GM19372 (cell line): Measurements from ENCODE around the gene ESRRA.

ENCODE experiments used
- ATAC-seq: cut with Tn5 transposase; IDR thresholded peaks from one replicate; pipeline ENCODE4 v1.9.1; 2021; ENCODE audit warnings: mild to moderate bottlenecking, low read depth, moderate library complexity; ENCODE audit not compliant: unreplicated experiment

The ESRRA gene

DNA sequence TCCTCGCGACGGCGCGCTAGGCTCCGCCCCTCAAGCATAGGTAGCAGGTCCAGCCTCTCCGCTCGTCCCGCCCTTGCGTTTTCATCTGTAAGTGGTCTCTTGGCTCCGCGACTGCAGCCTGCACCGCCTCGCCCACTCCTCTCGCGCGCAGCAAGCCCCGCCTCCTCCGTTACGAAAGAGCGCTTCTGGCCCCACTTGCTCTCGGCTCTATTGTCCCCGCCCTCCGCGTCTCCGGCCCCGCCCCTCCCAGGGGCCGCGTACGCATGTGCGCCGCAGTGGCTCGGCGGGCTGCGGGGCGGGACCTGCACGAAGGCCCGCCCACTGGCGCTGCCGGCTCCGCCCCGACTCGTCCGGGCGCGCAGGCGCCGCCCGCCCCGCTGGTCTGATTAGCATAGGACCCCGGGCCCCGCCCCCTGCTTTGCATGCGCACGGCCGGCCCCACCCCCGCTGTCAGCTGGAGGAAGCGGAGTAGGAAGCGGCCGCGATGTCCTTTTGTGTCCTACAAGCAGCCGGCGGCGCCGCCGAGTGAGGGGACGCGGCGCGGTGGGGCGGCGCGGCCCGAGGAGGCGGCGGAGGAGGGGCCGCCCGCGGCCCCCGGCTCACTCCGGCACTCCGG is at the start of gene ESRRA:
TSS of gene ESRRA (plus strand) at position 450 of the 616 bp plus-strand sequence. CDS start 1,656 bp downstream, outside the sequence.
- ATAC-seq, result peak; percentile 71

DNA sequence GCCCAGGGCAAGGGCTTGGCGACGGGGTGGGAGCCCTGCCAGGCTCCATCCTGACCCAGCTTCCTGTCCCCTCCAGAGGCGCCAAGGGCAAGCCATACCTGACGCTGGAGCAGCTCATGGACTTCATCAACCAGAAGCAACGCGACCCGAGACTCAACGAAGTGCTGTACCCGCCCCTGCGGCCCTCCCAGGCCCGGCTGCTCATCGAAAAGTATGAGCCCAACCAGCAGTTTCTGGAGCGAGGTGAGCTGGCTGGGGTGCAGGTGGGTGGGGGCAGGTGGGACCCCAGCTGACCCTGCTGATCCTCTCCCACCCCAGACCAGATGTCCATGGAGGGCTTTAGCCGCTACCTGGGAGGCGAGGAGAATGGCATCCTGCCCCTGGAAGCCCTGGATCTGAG is 49.0 kb upstream of the ESRRA start:
- no peak for ATAC-seq

DNA sequence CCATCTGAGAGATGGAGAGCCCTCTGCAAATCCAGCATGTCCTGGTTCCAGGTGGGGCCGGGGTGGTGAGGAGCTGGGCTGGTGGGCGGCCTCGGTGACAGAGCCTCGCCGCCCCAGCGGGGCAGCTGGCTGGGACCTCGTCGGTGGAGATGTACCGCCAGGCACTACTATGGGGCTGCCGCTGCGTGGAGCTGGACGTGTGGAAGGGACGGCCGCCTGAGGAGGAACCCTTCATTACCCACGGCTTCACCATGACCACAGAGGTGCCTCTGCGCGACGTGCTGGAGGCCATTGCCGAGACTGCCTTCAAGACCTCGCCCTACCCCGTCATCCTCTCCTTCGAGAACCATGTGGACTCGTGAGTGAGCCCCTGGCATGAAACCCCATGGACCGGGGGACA is 47.0 kb upstream of the ESRRA start:
- no peak for ATAC-seq

DNA sequence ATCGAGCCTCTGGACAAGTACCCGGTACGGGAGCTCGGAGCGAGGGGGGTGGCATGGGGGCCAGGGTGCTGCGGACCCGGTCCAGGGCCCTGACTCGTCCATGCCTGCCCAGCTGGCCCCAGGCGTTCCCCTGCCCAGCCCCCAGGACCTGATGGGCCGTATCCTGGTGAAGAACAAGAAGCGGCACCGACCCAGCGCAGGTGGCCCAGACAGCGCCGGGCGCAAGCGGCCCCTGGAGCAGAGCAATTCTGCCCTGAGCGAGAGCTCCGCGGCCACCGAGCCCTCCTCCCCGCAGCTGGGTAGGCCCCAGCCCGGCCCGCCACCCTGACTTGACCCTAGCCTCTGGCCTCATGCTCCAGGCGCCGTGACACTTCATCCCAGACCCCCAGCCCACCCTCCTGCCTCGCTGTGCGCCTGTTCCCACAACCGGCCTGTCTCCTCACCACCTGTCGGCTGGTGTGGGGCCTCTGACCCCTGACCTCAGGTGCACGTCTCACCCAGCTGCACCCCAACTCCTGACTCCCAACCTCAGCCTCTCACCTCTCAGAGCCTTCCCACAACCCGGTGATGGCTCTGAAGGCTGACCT is 46.3 kb upstream of the ESRRA start:
- ATAC-seq, result no peak

DNA sequence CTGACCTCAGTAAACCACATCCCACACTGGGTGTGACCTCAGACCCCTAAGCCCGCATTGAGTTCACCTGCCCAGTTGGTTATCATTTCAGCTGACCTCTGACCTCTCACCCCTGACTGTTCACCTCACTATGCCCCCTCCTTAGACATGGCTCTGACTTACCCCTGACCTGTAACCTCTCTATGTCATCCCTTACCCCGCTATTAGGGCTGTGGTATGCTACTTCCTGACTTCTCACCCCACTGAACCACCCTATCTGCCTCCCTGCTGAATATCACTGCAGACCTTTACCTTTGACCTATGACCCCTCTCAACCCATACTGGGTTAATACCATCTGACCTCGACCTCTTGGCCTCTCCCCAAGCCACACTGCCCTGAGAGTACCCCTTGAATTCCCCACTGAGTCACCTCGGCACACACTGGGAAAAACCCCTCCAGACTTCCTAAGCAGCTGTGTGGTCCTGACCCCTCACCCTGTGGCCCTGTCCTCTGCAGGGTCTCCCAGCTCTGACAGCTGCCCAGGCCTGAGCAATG is 45.7 kb upstream of the ESRRA start:
- ATAC-seq, result no peak

DNA sequence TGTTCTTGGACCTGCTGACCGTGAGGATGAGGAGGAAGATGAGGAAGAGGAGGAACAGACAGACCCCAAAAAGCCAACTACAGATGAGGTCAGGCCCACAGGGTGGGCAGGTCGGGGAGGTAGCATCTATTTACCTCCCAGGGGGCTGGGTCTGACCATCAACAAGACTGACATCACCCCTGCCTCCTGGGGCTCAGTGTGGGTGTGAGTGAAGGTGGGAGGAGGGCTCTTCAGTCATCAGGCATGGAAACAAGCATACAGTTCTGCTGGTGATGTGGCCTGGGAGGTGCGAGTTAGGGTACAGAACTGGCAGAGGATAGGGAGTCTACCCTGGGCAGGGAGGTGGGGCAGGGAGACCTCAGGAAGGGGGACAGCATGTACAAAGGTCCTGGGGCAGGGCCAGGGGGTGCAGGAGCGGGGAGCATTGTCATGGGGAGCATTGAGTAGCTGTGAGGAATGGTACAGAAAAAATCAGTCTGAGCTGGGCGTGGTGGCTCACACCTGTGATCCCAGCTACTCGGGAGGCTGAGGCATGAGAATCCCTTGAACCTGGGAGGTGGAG is 45.1 kb upstream of the ESRRA start:
- no peak for ATAC-seq

- ATAC-seq, result no peak
These were observed 43.7 kb upstream of the ESRRA start for GRCh38 chr11:64261556-64262080.

GRCh38 chr11:64262271-64263002 is 42.9 kb upstream of the ESRRA start:
- ATAC-seq, result no peak

GRCh38 chr11:64263021-64263946 is 42.0 kb upstream of the ESRRA start:
- ATAC-seq, result no peak

DNA sequence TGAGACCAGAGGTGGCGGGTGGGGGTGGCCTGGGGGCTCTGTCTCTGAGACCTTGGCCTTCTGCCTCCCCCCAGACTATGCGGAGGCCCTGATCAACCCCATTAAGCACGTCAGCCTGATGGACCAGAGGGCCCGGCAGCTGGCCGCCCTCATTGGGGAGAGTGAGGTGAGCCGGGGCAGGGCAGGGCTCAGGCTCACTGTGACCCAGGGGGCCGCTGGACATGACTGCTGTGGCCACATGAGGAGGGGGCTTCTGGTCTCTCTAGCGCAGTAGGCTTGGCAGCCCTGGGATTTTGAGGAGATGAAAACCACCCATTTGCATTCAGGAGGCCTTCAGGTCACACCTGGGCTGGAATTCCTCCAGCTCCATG is 41.4 kb upstream of the ESRRA start:
- ATAC-seq, result no peak

GRCh38 chr11:64264371-64264852 is 40.9 kb upstream of the ESRRA start:
- no peak for ATAC-seq

- ATAC-seq, result no peak
These were observed 39.9 kb upstream of the ESRRA start for GRCh38 chr11:64265176-64266160.

DNA sequence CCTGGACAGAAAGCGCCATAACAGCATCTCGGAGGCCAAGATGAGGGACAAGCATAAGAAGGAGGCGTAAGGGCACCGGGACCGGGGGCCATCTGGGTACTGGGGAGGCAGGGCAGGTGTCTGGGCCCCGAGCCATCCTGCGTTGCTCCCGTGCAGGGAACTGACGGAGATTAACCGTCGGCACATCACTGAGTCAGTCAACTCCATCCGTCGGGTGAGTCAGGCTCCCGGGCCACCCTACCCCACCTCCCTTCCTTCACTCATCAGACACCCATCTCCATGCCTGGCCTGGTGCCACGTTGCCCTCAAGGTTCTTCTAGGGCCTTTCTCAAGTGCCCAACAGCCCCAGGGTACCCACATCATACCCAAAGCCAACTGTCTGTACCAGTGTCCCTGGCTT is 39.0 kb upstream of the ESRRA start:
- ATAC-seq, result no peak

GRCh38 chr11:64267207-64267945 is 37.9 kb upstream of the ESRRA start:
- ATAC-seq, result no peak

DNA sequence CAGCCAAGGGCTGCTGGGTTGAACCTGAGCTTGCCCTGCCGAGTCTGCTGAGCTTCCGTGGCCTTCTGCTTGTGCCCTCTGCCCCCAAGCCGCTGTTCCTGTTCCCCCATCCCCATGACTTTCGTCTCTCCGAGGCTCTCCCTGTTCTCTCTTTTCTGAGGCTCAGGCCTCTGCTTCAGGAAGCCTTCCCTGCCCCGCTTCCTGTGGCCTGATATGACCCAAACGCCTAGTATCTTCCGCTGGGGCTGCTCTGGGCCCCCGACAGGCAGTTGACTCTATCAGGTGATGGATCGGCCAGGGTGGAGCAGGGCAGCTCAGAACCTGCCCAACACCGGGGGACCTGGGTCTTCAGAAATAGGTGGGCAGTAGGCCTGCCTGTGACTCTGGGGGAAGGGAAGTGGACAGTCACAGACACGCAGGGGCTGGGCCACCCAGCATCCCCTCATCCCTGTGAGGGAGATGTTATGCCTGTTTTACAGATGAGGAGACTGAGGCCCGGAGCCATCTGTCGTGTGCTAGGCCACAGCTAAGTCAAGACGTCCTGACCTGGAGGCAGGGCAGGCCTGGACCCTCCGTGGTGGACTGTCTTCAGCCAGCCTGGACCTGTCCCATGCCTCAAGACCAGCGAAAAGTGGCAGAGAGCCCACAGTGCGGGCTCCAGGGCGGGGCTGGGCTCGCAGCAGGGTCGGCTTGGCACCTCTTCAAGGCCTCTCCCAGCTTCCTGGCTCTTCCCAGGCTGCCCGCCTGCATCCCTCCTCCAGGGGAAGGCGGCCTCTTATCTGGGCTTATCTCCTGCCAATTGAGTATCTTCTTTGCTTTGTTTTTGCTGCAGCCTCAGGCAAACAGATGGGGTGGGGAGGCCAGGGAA is 37.1 kb upstream of the ESRRA start:
- no peak for ATAC-seq

- ATAC-seq, result peak; percentile 3
These were observed 36.3 kb upstream of the ESRRA start for GRCh38 chr11:64268893-64269539.
